Amniotic stem cell (primary cell): Measurements from ENCODE around the gene EXOSC3.

Experiments used
- DNase-seq: peaks from one replicate; lab custom pipeline; 2025; lab: John Stamatoyannopoulos, UW

The EXOSC3 gene

DNA sequence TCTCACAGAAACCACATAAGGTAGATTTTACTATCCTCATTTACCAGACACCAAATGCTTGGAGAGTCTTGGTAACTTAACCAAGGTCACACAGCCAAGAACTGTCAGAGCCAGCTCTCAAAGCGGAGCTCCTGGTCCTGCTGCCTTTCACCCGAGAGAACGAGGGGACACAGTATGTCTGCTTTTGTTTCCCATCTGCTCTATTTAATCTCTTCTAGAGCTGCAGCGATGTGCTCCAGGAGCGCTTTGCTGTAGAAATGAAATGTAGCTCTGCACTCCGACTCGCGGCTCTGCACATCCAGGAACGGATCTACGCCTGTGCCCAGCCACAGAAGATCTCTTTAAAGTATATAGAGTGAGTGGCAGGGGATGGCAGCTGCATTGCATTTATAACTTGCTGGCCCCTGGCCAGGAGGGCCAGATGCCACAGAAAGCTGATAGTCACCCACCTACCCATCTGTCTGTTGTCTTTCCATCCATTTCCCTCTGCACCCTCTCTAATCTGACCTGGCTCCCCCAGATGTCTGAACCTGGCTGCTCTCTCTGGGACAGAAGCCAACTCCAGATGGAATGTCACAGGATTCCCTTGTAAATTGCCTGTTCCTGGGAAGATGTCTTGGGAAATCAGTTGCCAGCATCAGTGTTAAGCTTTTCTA, 52.6 kb downstream of the EXOSC3 start:
- no peak for DNase-seq

DNA sequence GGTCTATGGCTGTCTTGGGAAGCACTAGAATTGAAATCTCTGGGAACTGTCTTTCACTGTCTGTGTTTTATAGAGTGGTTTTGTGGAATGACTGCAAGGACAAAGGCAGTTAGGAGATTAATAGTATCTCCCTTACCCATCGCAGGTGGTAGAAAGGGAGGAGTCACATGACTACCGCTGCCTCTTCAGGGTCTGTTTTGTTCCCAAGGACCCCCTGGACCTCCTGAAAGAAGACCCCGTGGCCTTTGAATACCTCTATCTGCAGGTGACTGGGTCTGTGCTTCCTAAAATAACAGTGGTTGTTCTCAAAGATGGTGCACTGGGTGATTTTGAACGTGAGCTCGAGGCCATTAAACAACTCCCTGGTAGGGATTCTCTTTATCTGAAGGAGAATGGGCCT, 54.0 kb downstream of the EXOSC3 start:
- no peak for DNase-seq

DNA sequence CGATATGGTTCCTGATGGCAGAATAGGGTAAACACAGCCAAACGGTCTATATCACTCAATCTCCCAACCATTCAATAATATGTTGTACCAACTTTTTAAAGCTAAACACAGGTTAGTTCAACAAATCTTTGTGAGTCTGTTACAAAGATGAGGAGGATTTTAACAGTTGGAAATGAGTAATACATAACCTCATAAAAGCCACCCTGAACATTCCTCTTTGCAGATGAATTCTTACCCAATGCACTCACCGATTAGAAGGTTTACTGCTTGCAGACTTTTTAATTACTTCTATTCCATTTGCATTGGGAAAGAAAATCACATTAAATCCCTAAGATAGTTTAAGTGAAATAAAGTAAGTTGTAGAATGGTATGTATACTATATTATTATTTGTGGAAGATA, 54.6 kb downstream of the EXOSC3 start:
- no peak for DNase-seq
